HEK293 (cell line): ENCODE results near the gene SMCHD1.

Experiments
- CTCF ChIA-PET: fragments of 350-600 bp; formaldehyde crosslinking; extraction: SDS; loops from one replicate; lab custom pipeline; 2021; ENCODE audit warnings: antibody characterized with exemption; lab: Yijun Ruan, JAX
- POLR2A ChIA-PET: fragments of 300-600 bp; formaldehyde crosslinking; extraction: SDS; loops from one replicate; lab custom pipeline; 2020; ENCODE audit warnings: antibody characterized with exemption, inconsistent platforms; lab: Yijun Ruan, JAX
- H3K27ac ChIP-seq: fragments of 200-500 bp; sonication (Bioruptor generic); 2 replicates; pipeline ENCODE4 v1.5.1; 2014; ENCODE audit warnings: low read depth, low read length, control low read depth, inconsistent platforms; ENCODE audit errors: extremely low read depth
- H3K36me3 ChIP-seq, 2 experiments: fragments of 200-500 bp in 1 of 2; sonication (Bioruptor generic) in 1 of 2; 1 replicate in 1 of 2; 2 replicates in 1 of 2; pipeline ENCODE4 v1.5.1; 2014 to 2017; ENCODE audit warnings: inconsistent platforms in 2 of 2, low read length in 2 of 2; ENCODE audit not compliant: control insufficient read depth in 2 of 2, insufficient read depth in 1 of 2
- H3K4me1 ChIP-seq: fragments of 200-500 bp; sonication (Bioruptor generic); 2 replicates; pipeline ENCODE4 v1.5.1; 2014; ENCODE audit warnings: mild to moderate bottlenecking, low read length, inconsistent platforms; ENCODE audit not compliant: control insufficient read depth, insufficient read depth
- H3K4me3 ChIP-seq: 2 replicates; pipeline ENCODE4 v1.5.1; 2011; ENCODE audit warnings: low read depth, mild to moderate bottlenecking, control low read depth, low read length, moderate library complexity
- H3K9me3 ChIP-seq: fragments of 200-500 bp; sonication (Bioruptor generic); 2 replicates; pipeline ENCODE4 v1.5.1; 2014; ENCODE audit warnings: low read depth, low read length, inconsistent platforms; ENCODE audit not compliant: control insufficient read depth, insufficient read depth
- ATF2 ChIP-seq: fragments of 450-650 bp; formaldehyde crosslinking; IDR thresholded peaks from 2 replicates; pipeline ENCODE4 v1.5.1; 2016; ENCODE audit warnings: missing biosample characterization, missing genetic modification characterization, low read depth
- INSM2 ChIP-seq: fragments of 450-650 bp; formaldehyde crosslinking; IDR thresholded peaks from 2 replicates; pipeline ENCODE4 v1.5.1; 2016; ENCODE audit warnings: missing biosample characterization, missing genetic modification characterization
- KLF8 ChIP-seq: fragments of 450-650 bp; formaldehyde crosslinking; IDR thresholded peaks from 2 replicates; pipeline ENCODE4 v1.5.1; 2016; ENCODE audit warnings: missing biosample characterization, missing genetic modification characterization
- MZF1 ChIP-seq: fragments of 450-650 bp; formaldehyde crosslinking; IDR thresholded peaks from 2 replicates; pipeline ENCODE4 v1.5.1; 2017; ENCODE audit warnings: missing biosample characterization, missing genetic modification characterization, borderline replicate concordance
- ZBTB48 ChIP-seq: fragments of 450-650 bp; formaldehyde crosslinking; IDR thresholded peaks from 2 replicates; pipeline ENCODE4 v1.5.1; 2016; ENCODE audit warnings: missing biosample characterization, missing genetic modification characterization
- ZFP41 ChIP-seq: fragments of 450-650 bp; formaldehyde crosslinking; IDR thresholded peaks from 2 replicates; pipeline ENCODE4 v1.5.1; 2016; ENCODE audit warnings: missing biosample characterization, missing genetic modification characterization, borderline replicate concordance
- ZNF112 ChIP-seq: fragments of 450-650 bp; formaldehyde crosslinking; IDR thresholded peaks from 2 replicates; pipeline ENCODE4 v1.5.0; 2017; ENCODE audit warnings: missing biosample characterization, missing genetic modification characterization
- ZNF175 ChIP-seq: fragments of 450-650 bp; formaldehyde crosslinking; IDR thresholded peaks from 2 replicates; pipeline ENCODE4 v1.5.1; 2016; ENCODE audit warnings: missing biosample characterization, missing genetic modification characterization
- ZNF211 ChIP-seq: fragments of 450-650 bp; formaldehyde crosslinking; IDR thresholded peaks from 2 replicates; pipeline ENCODE4 v1.5.1; 2016; ENCODE audit warnings: low read depth, missing biosample characterization, missing genetic modification characterization
- ZNF214 ChIP-seq: fragments of 450-650 bp; formaldehyde crosslinking; IDR thresholded peaks from 2 replicates; pipeline ENCODE4 v1.5.1; 2017; ENCODE audit warnings: missing biosample characterization, mild to moderate bottlenecking, missing genetic modification characterization, borderline replicate concordance
- ZNF248 ChIP-seq: fragments of 450-650 bp; formaldehyde crosslinking; IDR thresholded peaks from 2 replicates; pipeline ENCODE4 v1.5.1; 2017; ENCODE audit warnings: missing biosample characterization, missing genetic modification characterization
- ZNF274 ChIP-seq, 2 experiments: fragments of 200-500 bp in 1 of 2; fragments of 450-650 bp in 1 of 2; sonication (Bioruptor generic) in 1 of 2; formaldehyde crosslinking in 1 of 2; IDR thresholded peaks; 2 replicates each; pipeline versions ENCODE4 v1.5.1 to v1.6.1; 2014 to 2016; ENCODE audit warnings: borderline replicate concordance in 1 of 2, inconsistent platforms in 1 of 2, low read length in 1 of 2, missing biosample characterization in 1 of 2, missing genetic modification characterization in 1 of 2
- ZNF366 ChIP-seq: fragments of 450-650 bp; formaldehyde crosslinking; conservative IDR thresholded peaks from 2 replicates; pipeline ENCODE4 v1.5.1; 2016; ENCODE audit warnings: missing biosample characterization, missing genetic modification characterization
- ZNF391 ChIP-seq: fragments of 450-650 bp; formaldehyde crosslinking; IDR thresholded peaks from 2 replicates; pipeline ENCODE4 v1.5.1; 2016; ENCODE audit warnings: low read depth, missing biosample characterization, missing genetic modification characterization, borderline replicate concordance
- ZNF48 ChIP-seq: fragments of 450-650 bp; formaldehyde crosslinking; IDR thresholded peaks from 2 replicates; pipeline ENCODE4 v1.5.1; 2016; ENCODE audit warnings: missing biosample characterization, missing genetic modification characterization
- ZNF513 ChIP-seq: fragments of 450-650 bp; IDR thresholded peaks from 2 replicates; pipeline ENCODE4 v1.5.1; 2018; ENCODE audit warnings: missing biosample characterization, missing genetic modification characterization
- ZNF549 ChIP-seq: fragments of 450-650 bp; IDR thresholded peaks from 2 replicates; pipeline ENCODE4 v1.5.1; 2018; ENCODE audit warnings: missing biosample characterization, missing genetic modification characterization, mild to moderate bottlenecking, inconsistent platforms, moderate library complexity
- ZNF571 ChIP-seq: fragments of 450-650 bp; formaldehyde crosslinking; IDR thresholded peaks from 2 replicates; pipeline ENCODE4 v1.5.0; 2017; ENCODE audit warnings: missing biosample characterization, missing genetic modification characterization
- ZNF585B ChIP-seq: fragments of 450-650 bp; formaldehyde crosslinking; IDR thresholded peaks from 2 replicates; pipeline ENCODE4 v1.5.1; 2016; ENCODE audit warnings: missing biosample characterization, missing genetic modification characterization
- ZNF596 ChIP-seq: fragments of 450-650 bp; IDR thresholded peaks from 2 replicates; pipeline ENCODE4 v1.5.0; 2018; ENCODE audit warnings: missing biosample characterization, mild to moderate bottlenecking, missing genetic modification characterization, moderate library complexity
- ZNF654 ChIP-seq: fragments of 450-650 bp; formaldehyde crosslinking; IDR thresholded peaks from 2 replicates; pipeline ENCODE4 v1.5.1; 2016; ENCODE audit warnings: low read depth, missing biosample characterization, missing genetic modification characterization
- ZNF768 ChIP-seq: fragments of 450-650 bp; formaldehyde crosslinking; IDR thresholded peaks from 2 replicates; pipeline ENCODE4 v1.5.1; 2018; ENCODE audit warnings: missing biosample characterization, mild to moderate bottlenecking, missing genetic modification characterization
- ZNF785 ChIP-seq: fragments of 450-650 bp; formaldehyde crosslinking; IDR thresholded peaks from 2 replicates; pipeline ENCODE4 v1.5.1; 2016; ENCODE audit warnings: missing biosample characterization, missing genetic modification characterization
- ZNF792 ChIP-seq: fragments of 450-650 bp; formaldehyde crosslinking; IDR thresholded peaks from 2 replicates; pipeline ENCODE4 v1.5.1; 2016; ENCODE audit warnings: missing biosample characterization, missing genetic modification characterization
- TF ChIP-seq, protein P1 (sequence below): fragments of 450-650 bp; formaldehyde crosslinking; IDR thresholded peaks from 2 replicates; pipeline ENCODE4 v1.5.1; 2016; ENCODE audit warnings: missing biosample characterization, missing genetic modification characterization
- TF ChIP-seq, protein P2 (sequence below): fragments of 450-650 bp; formaldehyde crosslinking; IDR thresholded peaks from 2 replicates; pipeline ENCODE4 v1.5.1; 2017; ENCODE audit warnings: missing biosample characterization, missing genetic modification characterization
- TF ChIP-seq, protein P3 (sequence below): fragments of 450-650 bp; formaldehyde crosslinking; IDR thresholded peaks from 2 replicates; pipeline ENCODE4 v1.5.1; 2016; ENCODE audit warnings: missing biosample characterization, missing genetic modification characterization, low read depth

Gene SMCHD1

DNA sequence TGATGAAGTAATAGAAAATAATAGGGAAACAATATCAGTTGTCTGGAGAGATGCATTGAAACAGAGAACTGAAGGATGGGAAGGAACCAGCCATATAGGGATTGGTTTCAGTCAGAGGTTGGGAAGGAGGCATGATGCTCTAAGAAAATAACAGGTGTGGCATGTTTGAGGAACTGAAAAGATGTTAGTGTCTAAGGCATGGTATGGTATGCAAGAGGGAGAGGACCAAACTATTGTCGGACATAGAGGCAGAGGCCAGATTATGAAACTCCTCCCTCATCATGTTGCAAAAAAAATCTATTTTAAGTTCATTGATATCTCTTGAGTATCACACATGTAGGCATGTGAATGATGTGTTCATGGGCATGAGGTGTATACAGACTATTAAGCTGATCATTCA lies 142.4 kb downstream of the SMCHD1 start:
- POLR2A ChIA-PET: no interaction called here
- CTCF ChIA-PET: interaction anchor here (0.6 kb wide), 1 partner anchor 134 kb away, joined by 4 read pairs; no protein-coding TSS in a partner anchor
- no peak for TF ChIP-seq ZNF112 (tag by site-specific recombination)
- TF ChIP-seq KLF8 (tag by site-specific recombination): no peak
- TF ChIP-seq ZNF211 (tag by site-specific recombination): no peak
- no peak for TF ChIP-seq INSM2 (tag by site-specific recombination)
- TF ChIP-seq ZNF274 (IDR thresholded peaks at IDR 0.05; ENCODE audit: low read length): no peak
- TF ChIP-seq ZNF274 (tag by site-specific recombination; IDR thresholded peaks at IDR 0.05; ENCODE audit: borderline replicate concordance): no peak
- TF ChIP-seq ZNF768: no peak
- no peak for TF ChIP-seq ATF2 (tag by site-specific recombination)
- no peak for TF ChIP-seq ZNF513 (tag by site-specific recombination)
- TF ChIP-seq MZF1 (tag by site-specific recombination): no peak
- no peak for TF ChIP-seq ZNF792
- TF ChIP-seq ZNF549 (tag by site-specific recombination): no peak
- no peak for TF ChIP-seq ZNF48 (tag by site-specific recombination)
- TF ChIP-seq ZFP41: no peak
- TF ChIP-seq, protein P1, sequence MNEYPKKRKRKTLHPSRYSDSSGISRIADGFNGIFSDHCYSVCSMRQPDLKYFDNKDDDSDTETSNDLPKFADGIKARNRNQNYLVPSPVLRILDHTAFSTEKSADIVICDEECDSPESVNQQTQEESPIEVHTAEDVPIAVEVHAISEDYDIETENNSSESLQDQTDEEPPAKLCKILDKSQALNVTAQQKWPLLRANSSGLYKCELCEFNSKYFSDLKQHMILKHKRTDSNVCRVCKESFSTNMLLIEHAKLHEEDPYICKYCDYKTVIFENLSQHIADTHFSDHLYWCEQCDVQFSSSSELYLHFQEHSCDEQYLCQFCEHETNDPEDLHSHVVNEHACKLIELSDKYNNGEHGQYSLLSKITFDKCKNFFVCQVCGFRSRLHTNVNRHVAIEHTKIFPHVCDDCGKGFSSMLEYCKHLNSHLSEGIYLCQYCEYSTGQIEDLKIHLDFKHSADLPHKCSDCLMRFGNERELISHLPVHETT (tag by site-specific recombination): no peak
- TF ChIP-seq, protein P2, sequence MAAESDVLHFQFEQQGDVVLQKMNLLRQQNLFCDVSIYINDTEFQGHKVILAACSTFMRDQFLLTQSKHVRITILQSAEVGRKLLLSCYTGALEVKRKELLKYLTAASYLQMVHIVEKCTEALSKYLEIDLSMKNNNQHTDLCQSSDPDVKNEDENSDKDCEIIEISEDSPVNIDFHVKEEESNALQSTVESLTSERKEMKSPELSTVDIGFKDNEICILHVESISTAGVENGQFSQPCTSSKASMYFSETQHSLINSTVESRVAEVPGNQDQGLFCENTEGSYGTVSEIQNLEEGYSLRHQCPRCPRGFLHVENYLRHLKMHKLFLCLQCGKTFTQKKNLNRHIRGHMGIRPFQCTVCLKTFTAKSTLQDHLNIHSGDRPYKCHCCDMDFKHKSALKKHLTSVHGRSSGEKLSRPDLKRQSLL: no peak
- no peak for TF ChIP-seq ZNF585B (tag by site-specific recombination)
- TF ChIP-seq ZNF175 (tag by site-specific recombination): no peak
- TF ChIP-seq ZNF248 (tag by site-specific recombination): no peak
- Histone ChIP-seq H3K9me3 (no peaks in the 10 kb centered on the region), H3K4me1 (no peaks in the 10 kb centered on the region), H3K36me3 (peaks cover 26 to 60% of the 10 kb centered on the region in 2 experiments), H3K27ac (no peak overlapping the region), H3K4me3 (no peak overlapping the region)

GRCh38 chr18:2799369-2799768 lies 143.8 kb downstream of the SMCHD1 start:
- Histone ChIP-seq H3K36me3 (peaks cover 26 to 65% of the 10 kb centered on the region in 2 experiments), H3K4me3 (no peak overlapping the region), H3K27ac (no peak overlapping the region), H3K4me1 (no peaks in the 10 kb centered on the region), H3K9me3 (no peaks in the 10 kb centered on the region)
- ChIA-PET POLR2A (no interaction called here), CTCF (no interaction called here)
- TF ChIP-seq ZNF391 (tag by site-specific recombination) (no peak), ZNF654 (no peak), ZNF366 (tag by site-specific recombination) (no peak), ZNF214 (tag by site-specific recombination) (no peak), ZNF585B (tag by site-specific recombination) (no peak), ZNF571 (tag by site-specific recombination) (no peak), ZNF596 (tag by site-specific recombination) (no peak), ZNF785 (tag by site-specific recombination) (no peak), ZBTB48 (tag by site-specific recombination) (no peak)
- TF ChIP-seq, protein P3, sequence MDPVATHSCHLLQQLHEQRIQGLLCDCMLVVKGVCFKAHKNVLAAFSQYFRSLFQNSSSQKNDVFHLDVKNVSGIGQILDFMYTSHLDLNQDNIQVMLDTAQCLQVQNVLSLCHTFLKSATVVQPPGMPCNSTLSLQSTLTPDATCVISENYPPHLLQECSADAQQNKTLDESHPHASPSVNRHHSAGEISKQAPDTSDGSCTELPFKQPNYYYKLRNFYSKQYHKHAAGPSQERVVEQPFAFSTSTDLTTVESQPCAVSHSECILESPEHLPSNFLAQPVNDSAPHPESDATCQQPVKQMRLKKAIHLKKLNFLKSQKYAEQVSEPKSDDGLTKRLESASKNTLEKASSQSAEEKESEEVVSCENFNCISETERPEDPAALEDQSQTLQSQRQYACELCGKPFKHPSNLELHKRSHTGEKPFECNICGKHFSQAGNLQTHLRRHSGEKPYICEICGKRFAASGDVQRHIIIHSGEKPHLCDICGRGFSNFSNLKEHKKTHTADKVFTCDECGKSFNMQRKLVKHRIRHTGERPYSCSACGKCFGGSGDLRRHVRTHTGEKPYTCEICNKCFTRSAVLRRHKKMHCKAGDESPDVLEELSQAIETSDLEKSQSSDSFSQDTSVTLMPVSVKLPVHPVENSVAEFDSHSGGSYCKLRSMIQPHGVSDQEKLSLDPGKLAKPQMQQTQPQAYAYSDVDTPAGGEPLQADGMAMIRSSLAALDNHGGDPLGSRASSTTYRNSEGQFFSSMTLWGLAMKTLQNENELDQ (tag by site-specific recombination): no peak
